GM19324 (cell line): Measurements from ENCODE around the gene NTM.

Experiments
- ATAC-seq: cut with Tn5 transposase; IDR thresholded peaks from one replicate; pipeline ENCODE4 v1.9.1; 2021; ENCODE audit warnings: mild to moderate bottlenecking, moderate library complexity; ENCODE audit not compliant: unreplicated experiment, low FRiP score

The NTM gene

GRCh38 chr11:131964698-131965483 lies 594.5 kb downstream of the NTM start:
- ATAC-seq, result no peak

- no peak for ATAC-seq
These were observed 595.1 kb downstream of the NTM start for GRCh38 chr11:131965504-131965903.

GRCh38 chr11:131966667-131967066 lies 596.3 kb downstream of the NTM start:
- ATAC-seq, result no peak

- ATAC-seq, result no peak
These were observed 598.8 kb downstream of the NTM start for GRCh38 chr11:131969261-131969660.

- no peak for ATAC-seq
These were observed 602.6 kb downstream of the NTM start for GRCh38 chr11:131973061-131973460.

GRCh38 chr11:131975619-131976018 lies 605.2 kb downstream of the NTM start:
- ATAC-seq, result no peak

- ATAC-seq, result no peak
These were observed 605.6 kb downstream of the NTM start for GRCh38 chr11:131976021-131976420.

- no peak for ATAC-seq
These were observed 606.8 kb downstream of the NTM start for GRCh38 chr11:131977231-131977630.

GRCh38 chr11:131977854-131978253 lies 607.4 kb downstream of the NTM start:
- no peak for ATAC-seq

- ATAC-seq, result no peak
These were observed 607.9 kb downstream of the NTM start for GRCh38 chr11:131978351-131978750.

- no peak for ATAC-seq
These were observed 608.9 kb downstream of the NTM start for GRCh38 chr11:131979364-131979763.

- no peak for ATAC-seq
These were observed 609.8 kb downstream of the NTM start for GRCh38 chr11:131980199-131980598.

- ATAC-seq, result no peak
These were observed 610.7 kb downstream of the NTM start for GRCh38 chr11:131980888-131981668.

GRCh38 chr11:131982154-131982553 lies 611.7 kb downstream of the NTM start:
- ATAC-seq, result no peak

GRCh38 chr11:131985846-131986301 lies 615.5 kb downstream of the NTM start:
- no peak for ATAC-seq

GRCh38 chr11:131987703-131988102 lies 617.3 kb downstream of the NTM start:
- ATAC-seq, result no peak

- ATAC-seq, result no peak
These were observed 621.2 kb downstream of the NTM start for GRCh38 chr11:131991606-131992005.

GRCh38 chr11:131993246-131993645 lies 622.8 kb downstream of the NTM start:
- no peak for ATAC-seq

- ATAC-seq, result no peak
These were observed 627.6 kb downstream of the NTM start for GRCh38 chr11:131998020-131998419.

GRCh38 chr11:131999084-131999483 lies 628.7 kb downstream of the NTM start:
- no peak for ATAC-seq

GRCh38 chr11:131999955-132000354 lies 629.5 kb downstream of the NTM start:
- no peak for ATAC-seq

GRCh38 chr11:132005887-132006286 lies 635.5 kb downstream of the NTM start:
- ATAC-seq, result no peak
